Mesothelial cell of epicardium (in vitro differentiated cells): Measurements from ENCODE around the gene FEZF2. TPM values are rescaled to one million over a fixed set of nuclear protein-coding genes. Genes with fewer than 3 reads are reported as not detected.

Experiments
- DNase-seq, 2 experiments: peaks; one replicate each; pipeline ENCODE4 v3.0.0; 2021; ENCODE audit warnings: low spot score in 2 of 2; ENCODE audit not compliant: unreplicated experiment in 2 of 2
- H3K27ac Mint-ChIP-seq: 2 replicates; pipeline ENCODE4 v1.8.0; 2021; ENCODE audit warnings: mixed read lengths
- H3K27me3 Mint-ChIP-seq: 2 replicates; pipeline ENCODE4 v1.8.0; 2021; ENCODE audit warnings: low read depth, mixed read lengths
- H3K36me3 Mint-ChIP-seq: 2 replicates; pipeline ENCODE4 v1.8.0; 2021; ENCODE audit warnings: mixed read lengths
- H3K4me1 Mint-ChIP-seq: 2 replicates; pipeline ENCODE4 v1.8.0; 2021; ENCODE audit warnings: mixed read lengths
- H3K4me3 Mint-ChIP-seq: 2 replicates; pipeline ENCODE4 v1.8.0; 2021; ENCODE audit warnings: mild to moderate bottlenecking, moderate library complexity, mixed read lengths
- H3K9me3 Mint-ChIP-seq: 2 replicates; pipeline ENCODE4 v1.8.0; 2021; ENCODE audit warnings: mixed read lengths
- CTCF ChIP-seq: fragments of 200-600 bp; sonication (generic); IDR thresholded peaks from one replicate; pipeline ENCODE4 v1.5.0; 2021; ENCODE audit warnings: antibody characterized with exemption; ENCODE audit not compliant: unreplicated experiment
- total RNA-seq: library from RNA; stranded (reverse); gene quantifications from 3 replicates; pipeline ENCODE4 v1.2.1, GENCODE V29; 2021

Gene FEZF2
- total RNA-seq, 1 donor from 2014 or later = not detected

DNA sequence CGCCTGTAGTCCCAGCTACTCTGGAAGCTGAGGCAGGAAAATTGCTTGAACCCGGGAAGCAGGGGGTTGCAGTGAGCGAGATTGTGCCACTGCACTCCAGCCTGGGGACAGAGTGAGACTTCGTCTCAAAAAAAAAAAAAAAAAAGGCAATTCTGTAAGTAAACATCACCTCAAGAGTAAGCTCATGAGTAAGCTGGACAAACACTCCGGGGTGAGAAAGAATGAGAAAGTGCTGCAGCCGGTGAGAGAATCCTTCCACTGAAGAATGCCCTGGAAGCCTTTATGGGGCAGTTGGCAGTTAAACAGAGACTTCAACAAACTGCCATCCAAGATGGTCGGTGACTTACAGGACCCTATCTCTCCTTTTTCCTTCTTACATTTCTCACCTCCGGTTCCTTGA, 47.5 kb downstream of the FEZF2 start:
- no peak overlapping the region for H3K4me3 Mint-ChIP-seq
- no peaks in the 10 kb centered on the region for H3K36me3 Mint-ChIP-seq
- H3K27ac Mint-ChIP-seq = no peak overlapping the region
- H3K27me3 Mint-ChIP-seq = no peaks in the 10 kb centered on the region
- no peaks in the 10 kb centered on the region for H3K4me1 Mint-ChIP-seq
- TF ChIP-seq CTCF = no peak
- no peaks in the 10 kb centered on the region for H3K9me3 Mint-ChIP-seq
- DNase-seq = no peak

DNA sequence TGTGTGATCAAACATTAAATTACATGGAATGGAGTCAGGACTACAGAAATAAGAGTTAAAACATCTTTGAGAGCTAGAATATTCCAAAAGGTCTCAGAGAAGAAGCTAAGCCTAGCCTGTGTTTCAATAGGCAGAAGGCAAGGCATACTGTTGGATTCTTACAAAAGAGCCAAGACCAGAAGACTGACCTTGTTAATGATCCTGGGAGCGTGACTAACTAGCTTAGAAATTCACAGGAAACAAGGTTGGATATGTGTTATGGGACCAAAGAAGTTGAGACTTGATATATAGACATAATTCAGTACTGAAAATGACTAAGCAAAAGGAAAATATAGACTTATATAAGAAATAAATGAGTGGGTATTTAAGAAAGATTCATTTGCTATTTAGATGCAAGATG, 50.1 kb downstream of the FEZF2 start:
- Mint-ChIP-seq H3K9me3 (peaks cover 4% of the 10 kb centered on the region), H3K27ac (no peak overlapping the region), H3K4me3 (no peak overlapping the region), H3K36me3 (no peaks in the 10 kb centered on the region), H3K27me3 (no peaks in the 10 kb centered on the region), H3K4me1 (peaks cover 4% of the 10 kb centered on the region)
- no peak for DNase-seq
- TF ChIP-seq CTCF = no peak
